ENCODE data around the gene IST1.

Gene IST1

GRCh38 chr16:71852158-71852557 is 43.2 kb upstream of the IST1 start:
- TF ChIP-seq CTCF (IDR thresholded peaks at IDR 0.05; ENCODE audit: insufficient read depth, low read depth, low read length, missing control alignments) = no peak
- no peak overlapping the region for H3K4me3 ChIP-seq (ENCODE audit: low read depth, low read length)
- DNase-seq (ENCODE audit: low read depth) = no peak

GRCh38 chr16:71852561-71852960 is 42.8 kb upstream of the IST1 start:
- TF ChIP-seq CTCF (IDR thresholded peaks at IDR 0.05; ENCODE audit: insufficient read depth, low read depth, low read length, missing control alignments) = no peak
- no peak for DNase-seq (ENCODE audit: low read depth)
- H3K4me3 ChIP-seq (ENCODE audit: low read depth, low read length) = no peak overlapping the region

GRCh38 chr16:71853413-71853812 is 41.9 kb upstream of the IST1 start:
- H3K4me3 ChIP-seq (ENCODE audit: low read depth, low read length) = peak overlapping the region; percentile 25
- no peak for TF ChIP-seq CTCF (IDR thresholded peaks at IDR 0.05; ENCODE audit: insufficient read depth, low read depth, low read length, missing control alignments)
- peak; percentile 88 for DNase-seq (ENCODE audit: low read depth)

GRCh38 chr16:71854369-71854948 is 40.9 kb upstream of the IST1 start:
- TF ChIP-seq CTCF (IDR thresholded peaks at IDR 0.05; ENCODE audit: insufficient read depth, low read depth, low read length, missing control alignments) = no peak
- no peak for DNase-seq (ENCODE audit: low read depth)
- H3K4me3 ChIP-seq (ENCODE audit: low read depth, low read length) = no peak overlapping the region

GRCh38 chr16:71855937-71856662 is 39.2 kb upstream of the IST1 start:
- DNase-seq (ENCODE audit: low read depth) = peak; percentile 70
- no peak for TF ChIP-seq CTCF (IDR thresholded peaks at IDR 0.05; ENCODE audit: insufficient read depth, low read depth, low read length, missing control alignments)
- no peak overlapping the region for H3K4me3 ChIP-seq (ENCODE audit: low read depth, low read length)

- DNase-seq (ENCODE audit: low read depth) = no peak
- no peak overlapping the region for H3K4me3 ChIP-seq (ENCODE audit: low read depth, low read length)
- no peak for TF ChIP-seq CTCF (IDR thresholded peaks at IDR 0.05; ENCODE audit: insufficient read depth, low read depth, low read length, missing control alignments)
Measured at GRCh38 chr16:71859762-71860521, 35.4 kb upstream of the IST1 start.

Measured in GM12865 (cell line).